HEK293 (cell line): ENCODE measurements around the gene DOK3.

Experiments used
- GLI2 ChIP-seq: fragments of 450-650 bp; formaldehyde crosslinking; IDR thresholded peaks from 2 replicates; pipeline ENCODE4; 2017; ENCODE audit warnings: missing biosample characterization, missing genetic modification characterization, low read depth, borderline replicate concordance
- KLF16 ChIP-seq: fragments of 450-650 bp; formaldehyde crosslinking; IDR thresholded peaks from 2 replicates; pipeline ENCODE4 v1.5.1; 2017; ENCODE audit warnings: missing biosample characterization, missing genetic modification characterization
- OSR2 ChIP-seq: fragments of 450-650 bp; formaldehyde crosslinking; IDR thresholded peaks from 2 replicates; pipeline ENCODE4 v1.5.1; 2016; ENCODE audit warnings: missing biosample characterization, missing genetic modification characterization
- TCF7L2 ChIP-seq: IDR thresholded peaks from 2 replicates; pipeline ENCODE4 v1.6.1; 2011; ENCODE audit warnings: low read depth, mild to moderate bottlenecking, inconsistent platforms, low read length, moderate library complexity, borderline replicate concordance
- ZBTB20 ChIP-seq: fragments of 450-650 bp; formaldehyde crosslinking; IDR thresholded peaks from 2 replicates; pipeline ENCODE4 v1.5.1; 2016; ENCODE audit warnings: missing biosample characterization, missing genetic modification characterization
- ZFP69B ChIP-seq: fragments of 450-650 bp; formaldehyde crosslinking; IDR thresholded peaks from 2 replicates; pipeline ENCODE4 v1.5.1; 2016; ENCODE audit warnings: missing biosample characterization, missing genetic modification characterization
- ZNF10 ChIP-seq: fragments of 450-650 bp; formaldehyde crosslinking; IDR thresholded peaks from 2 replicates; pipeline ENCODE4 v1.5.1; 2017; ENCODE audit warnings: missing biosample characterization, missing genetic modification characterization
- ZNF324 ChIP-seq: fragments of 450-650 bp; formaldehyde crosslinking; IDR thresholded peaks from 2 replicates; pipeline ENCODE4 v1.5.1; 2016; ENCODE audit warnings: missing biosample characterization, missing genetic modification characterization
- ZNF335 ChIP-seq: fragments of 450-650 bp; formaldehyde crosslinking; conservative IDR thresholded peaks from 2 replicates; pipeline ENCODE4 v1.5.1; 2016; ENCODE audit warnings: missing biosample characterization, missing genetic modification characterization
- ZNF366 ChIP-seq: fragments of 450-650 bp; formaldehyde crosslinking; conservative IDR thresholded peaks from 2 replicates; pipeline ENCODE4 v1.5.1; 2016; ENCODE audit warnings: missing biosample characterization, missing genetic modification characterization
- ZNF514 ChIP-seq: fragments of 450-650 bp; formaldehyde crosslinking; IDR thresholded peaks from 2 replicates; pipeline ENCODE4 v1.5.1; 2016; ENCODE audit warnings: missing biosample characterization, missing genetic modification characterization
- ZNF521 ChIP-seq: fragments of 450-650 bp; formaldehyde crosslinking; IDR thresholded peaks from 2 replicates; pipeline ENCODE4 v1.5.1; 2017; ENCODE audit warnings: missing biosample characterization, mild to moderate bottlenecking, missing genetic modification characterization
- ZNF658 ChIP-seq: fragments of 450-650 bp; formaldehyde crosslinking; IDR thresholded peaks from 2 replicates; pipeline ENCODE4; 2016; ENCODE audit warnings: missing biosample characterization, missing genetic modification characterization
- ZNF660 ChIP-seq: fragments of 450-650 bp; IDR thresholded peaks from 2 replicates; pipeline ENCODE4 v1.5.1; 2018; ENCODE audit warnings: missing biosample characterization, mild to moderate bottlenecking, missing genetic modification characterization
- ZNF664 ChIP-seq: fragments of 450-650 bp; formaldehyde crosslinking; IDR thresholded peaks from 2 replicates; pipeline ENCODE4 v1.5.1; 2016; ENCODE audit warnings: missing biosample characterization, missing genetic modification characterization
- ZNF791 ChIP-seq: fragments of 450-650 bp; formaldehyde crosslinking; IDR thresholded peaks from 2 replicates; pipeline ENCODE4 v1.5.1; 2016; ENCODE audit warnings: missing biosample characterization, missing genetic modification characterization
- ZNF830 ChIP-seq: fragments of 450-650 bp; IDR thresholded peaks from 2 replicates; pipeline ENCODE4 v1.5.0; 2018; ENCODE audit warnings: missing biosample characterization, missing genetic modification characterization, low read depth, mild to moderate bottlenecking, moderate library complexity
- TF ChIP-seq, protein P1 (sequence below): fragments of 450-650 bp; formaldehyde crosslinking; IDR thresholded peaks from 2 replicates; pipeline ENCODE4 v1.5.1; 2016; ENCODE audit warnings: missing biosample characterization, missing genetic modification characterization
- TF ChIP-seq, protein P2 (sequence below): fragments of 450-650 bp; formaldehyde crosslinking; conservative IDR thresholded peaks from 2 replicates; pipeline ENCODE4 v1.5.1; 2016; ENCODE audit warnings: low read depth, missing biosample characterization, missing genetic modification characterization
- TF ChIP-seq, protein P3 (sequence below): fragments of 450-650 bp; formaldehyde crosslinking; IDR thresholded peaks from 2 replicates; pipeline ENCODE4 v1.5.1; 2016; ENCODE audit warnings: missing biosample characterization, missing genetic modification characterization
- TF ChIP-seq, protein P4 (sequence below): fragments of 450-650 bp; formaldehyde crosslinking; IDR thresholded peaks from 2 replicates; pipeline ENCODE4 v1.5.1; 2016; ENCODE audit warnings: missing biosample characterization, missing genetic modification characterization
- TF ChIP-seq, protein P5 (sequence below): fragments of 450-650 bp; formaldehyde crosslinking; IDR thresholded peaks from 2 replicates; pipeline ENCODE4 v1.5.1; 2016; ENCODE audit warnings: missing biosample characterization, missing genetic modification characterization
- TF ChIP-seq, protein P6 (sequence below): IDR thresholded peaks from 2 replicates; pipeline ENCODE4 v1.6.1; 2011; ENCODE audit warnings: mild to moderate bottlenecking, low read depth, low read length, borderline replicate concordance

DOK3 gene

DNA sequence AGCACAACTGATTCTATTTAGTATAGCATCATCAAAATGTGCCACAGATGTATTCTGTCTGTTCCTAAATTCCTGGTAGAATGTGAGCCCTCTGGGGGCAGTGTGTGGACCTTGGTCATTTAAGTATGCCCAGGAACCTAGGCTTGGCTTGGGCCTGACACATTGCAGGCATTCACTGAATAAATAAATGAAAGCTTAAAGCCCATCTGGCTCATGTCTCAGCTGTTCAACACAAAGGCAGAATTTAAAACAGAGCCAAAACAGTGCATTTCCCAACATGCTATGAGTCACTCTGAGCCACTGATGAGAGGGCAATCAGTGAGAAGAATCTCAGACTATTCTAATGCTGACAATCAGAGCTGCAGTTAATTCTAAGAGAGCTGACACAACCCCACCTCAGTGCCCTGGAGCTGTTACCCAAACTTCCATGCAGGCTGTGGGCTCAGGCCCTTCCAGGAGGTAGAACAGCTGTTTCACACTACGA is 36.7 kb upstream of the DOK3 start (continued):
- TF ChIP-seq ZNF324 (tag by site-specific recombination) = 0 out of 2 replicates have a peak, but pooled peaks have one; percentile 24
- TF ChIP-seq ZNF335 (tag by site-specific recombination) = 0 out of 2 replicates have a peak, but pooled peaks have one; percentile 7
- TF ChIP-seq ZNF830 (tag by site-specific recombination) = no peak
- peak; percentile 100 for TF ChIP-seq ZNF660 (tag by site-specific recombination)
- no peak for TF ChIP-seq ZNF658
- TF ChIP-seq, protein P1, sequence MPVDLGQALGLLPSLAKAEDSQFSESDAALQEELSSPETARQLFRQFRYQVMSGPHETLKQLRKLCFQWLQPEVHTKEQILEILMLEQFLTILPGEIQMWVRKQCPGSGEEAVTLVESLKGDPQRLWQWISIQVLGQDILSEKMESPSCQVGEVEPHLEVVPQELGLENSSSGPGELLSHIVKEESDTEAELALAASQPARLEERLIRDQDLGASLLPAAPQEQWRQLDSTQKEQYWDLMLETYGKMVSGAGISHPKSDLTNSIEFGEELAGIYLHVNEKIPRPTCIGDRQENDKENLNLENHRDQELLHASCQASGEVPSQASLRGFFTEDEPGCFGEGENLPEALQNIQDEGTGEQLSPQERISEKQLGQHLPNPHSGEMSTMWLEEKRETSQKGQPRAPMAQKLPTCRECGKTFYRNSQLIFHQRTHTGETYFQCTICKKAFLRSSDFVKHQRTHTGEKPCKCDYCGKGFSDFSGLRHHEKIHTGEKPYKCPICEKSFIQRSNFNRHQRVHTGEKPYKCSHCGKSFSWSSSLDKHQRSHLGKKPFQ (tag by site-specific recombination) = no peak
- TF ChIP-seq ZNF10 (tag by site-specific recombination) = no peak; the same call in 1 of the 2 replicates
- no peak for TF ChIP-seq TCF7L2
- TF ChIP-seq OSR2 = no peak; the same call in 1 of the 2 replicates
- no peak for TF ChIP-seq ZNF514 (tag by site-specific recombination)
- TF ChIP-seq, protein P2, sequence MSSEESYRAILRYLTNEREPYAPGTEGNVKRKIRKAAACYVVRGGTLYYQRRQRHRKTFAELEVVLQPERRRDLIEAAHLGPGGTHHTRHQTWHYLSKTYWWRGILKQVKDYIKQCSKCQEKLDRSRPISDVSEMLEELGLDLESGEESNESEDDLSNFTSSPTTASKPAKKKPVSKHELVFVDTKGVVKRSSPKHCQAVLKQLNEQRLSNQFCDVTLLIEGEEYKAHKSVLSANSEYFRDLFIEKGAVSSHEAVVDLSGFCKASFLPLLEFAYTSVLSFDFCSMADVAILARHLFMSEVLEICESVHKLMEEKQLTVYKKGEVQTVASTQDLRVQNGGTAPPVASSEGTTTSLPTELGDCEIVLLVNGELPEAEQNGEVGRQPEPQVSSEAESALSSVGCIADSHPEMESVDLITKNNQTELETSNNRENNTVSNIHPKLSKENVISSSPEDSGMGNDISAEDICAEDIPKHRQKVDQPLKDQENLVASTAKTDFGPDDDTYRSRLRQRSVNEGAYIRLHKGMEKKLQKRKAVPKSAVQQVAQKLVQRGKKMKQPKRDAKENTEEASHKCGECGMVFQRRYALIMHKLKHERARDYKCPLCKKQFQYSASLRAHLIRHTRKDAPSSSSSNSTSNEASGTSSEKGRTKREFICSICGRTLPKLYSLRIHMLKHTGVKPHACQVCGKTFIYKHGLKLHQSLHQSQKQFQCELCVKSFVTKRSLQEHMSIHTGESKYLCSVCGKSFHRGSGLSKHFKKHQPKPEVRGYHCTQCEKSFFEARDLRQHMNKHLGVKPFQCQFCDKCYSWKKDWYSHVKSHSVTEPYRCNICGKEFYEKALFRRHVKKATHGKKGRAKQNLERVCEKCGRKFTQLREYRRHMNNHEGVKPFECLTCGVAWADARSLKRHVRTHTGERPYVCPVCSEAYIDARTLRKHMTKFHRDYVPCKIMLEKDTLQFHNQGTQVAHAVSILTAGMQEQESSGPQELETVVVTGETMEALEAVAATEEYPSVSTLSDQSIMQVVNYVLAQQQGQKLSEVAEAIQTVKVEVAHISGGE = no peak
- no peak for TF ChIP-seq ZFP69B (tag by site-specific recombination)
- TF ChIP-seq, protein P3, sequence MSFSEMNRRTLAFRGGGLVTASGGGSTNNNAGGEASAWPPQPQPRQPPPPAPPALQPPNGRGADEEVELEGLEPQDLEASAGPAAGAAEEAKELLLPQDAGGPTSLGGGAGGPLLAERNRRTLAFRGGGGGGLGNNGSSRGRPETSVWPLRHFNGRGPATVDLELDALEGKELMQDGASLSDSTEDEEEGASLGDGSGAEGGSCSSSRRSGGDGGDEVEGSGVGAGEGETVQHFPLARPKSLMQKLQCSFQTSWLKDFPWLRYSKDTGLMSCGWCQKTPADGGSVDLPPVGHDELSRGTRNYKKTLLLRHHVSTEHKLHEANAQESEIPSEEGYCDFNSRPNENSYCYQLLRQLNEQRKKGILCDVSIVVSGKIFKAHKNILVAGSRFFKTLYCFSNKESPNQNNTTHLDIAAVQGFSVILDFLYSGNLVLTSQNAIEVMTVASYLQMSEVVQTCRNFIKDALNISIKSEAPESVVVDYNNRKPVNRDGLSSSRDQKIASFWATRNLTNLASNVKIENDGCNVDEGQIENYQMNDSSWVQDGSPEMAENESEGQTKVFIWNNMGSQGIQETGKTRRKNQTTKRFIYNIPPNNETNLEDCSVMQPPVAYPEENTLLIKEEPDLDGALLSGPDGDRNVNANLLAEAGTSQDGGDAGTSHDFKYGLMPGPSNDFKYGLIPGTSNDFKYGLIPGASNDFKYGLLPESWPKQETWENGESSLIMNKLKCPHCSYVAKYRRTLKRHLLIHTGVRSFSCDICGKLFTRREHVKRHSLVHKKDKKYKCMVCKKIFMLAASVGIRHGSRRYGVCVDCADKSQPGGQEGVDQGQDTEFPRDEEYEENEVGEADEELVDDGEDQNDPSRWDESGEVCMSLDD = no peak
- TF ChIP-seq ZNF366 (tag by site-specific recombination) = peak; percentile 45; the same call in 1 of the 2 replicates
- TF ChIP-seq, protein P4, sequence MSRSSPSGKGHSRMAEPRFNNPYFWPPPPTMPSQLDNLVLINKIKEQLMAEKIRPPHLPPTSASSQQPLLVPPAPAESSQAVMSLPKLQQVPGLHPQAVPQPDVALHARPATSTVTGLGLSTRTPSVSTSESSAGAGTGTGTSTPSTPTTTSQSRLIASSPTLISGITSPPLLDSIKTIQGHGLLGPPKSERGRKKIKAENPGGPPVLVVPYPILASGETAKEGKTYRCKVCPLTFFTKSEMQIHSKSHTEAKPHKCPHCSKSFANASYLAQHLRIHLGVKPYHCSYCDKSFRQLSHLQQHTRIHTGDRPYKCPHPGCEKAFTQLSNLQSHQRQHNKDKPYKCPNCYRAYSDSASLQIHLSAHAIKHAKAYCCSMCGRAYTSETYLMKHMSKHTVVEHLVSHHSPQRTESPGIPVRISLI (tag by site-specific recombination) = no peak
- TF ChIP-seq ZNF521 (tag by site-specific recombination) = no peak
- TF ChIP-seq, protein P5, sequence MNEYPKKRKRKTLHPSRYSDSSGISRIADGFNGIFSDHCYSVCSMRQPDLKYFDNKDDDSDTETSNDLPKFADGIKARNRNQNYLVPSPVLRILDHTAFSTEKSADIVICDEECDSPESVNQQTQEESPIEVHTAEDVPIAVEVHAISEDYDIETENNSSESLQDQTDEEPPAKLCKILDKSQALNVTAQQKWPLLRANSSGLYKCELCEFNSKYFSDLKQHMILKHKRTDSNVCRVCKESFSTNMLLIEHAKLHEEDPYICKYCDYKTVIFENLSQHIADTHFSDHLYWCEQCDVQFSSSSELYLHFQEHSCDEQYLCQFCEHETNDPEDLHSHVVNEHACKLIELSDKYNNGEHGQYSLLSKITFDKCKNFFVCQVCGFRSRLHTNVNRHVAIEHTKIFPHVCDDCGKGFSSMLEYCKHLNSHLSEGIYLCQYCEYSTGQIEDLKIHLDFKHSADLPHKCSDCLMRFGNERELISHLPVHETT (tag by site-specific recombination) = 0 out of 2 replicates have a peak, but pooled peaks have one; percentile 22
- TF ChIP-seq ZBTB20 = peak; percentile 37
- no peak for TF ChIP-seq KLF16 (tag by site-specific recombination)
- no peak for TF ChIP-seq ZNF791 (tag by site-specific recombination)
- TF ChIP-seq, protein P6, sequence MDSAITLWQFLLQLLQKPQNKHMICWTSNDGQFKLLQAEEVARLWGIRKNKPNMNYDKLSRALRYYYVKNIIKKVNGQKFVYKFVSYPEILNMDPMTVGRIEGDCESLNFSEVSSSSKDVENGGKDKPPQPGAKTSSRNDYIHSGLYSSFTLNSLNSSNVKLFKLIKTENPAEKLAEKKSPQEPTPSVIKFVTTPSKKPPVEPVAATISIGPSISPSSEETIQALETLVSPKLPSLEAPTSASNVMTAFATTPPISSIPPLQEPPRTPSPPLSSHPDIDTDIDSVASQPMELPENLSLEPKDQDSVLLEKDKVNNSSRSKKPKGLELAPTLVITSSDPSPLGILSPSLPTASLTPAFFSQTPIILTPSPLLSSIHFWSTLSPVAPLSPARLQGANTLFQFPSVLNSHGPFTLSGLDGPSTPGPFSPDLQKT = no peak
- TF ChIP-seq ZNF664 (tag by site-specific recombination) = peak; percentile 57
- no peak for TF ChIP-seq GLI2 (tag by site-specific recombination)
